SU-DHL-6 (cell line): ENCODE data around the gene PHC1.

ENCODE experiments used
- CTCF ChIP-seq: fragments of 200-600 bp; sonication (generic); IDR thresholded peaks from one replicate; pipeline ENCODE4 v1.5.1; 2017; ENCODE audit warnings: antibody characterized with exemption, mild to moderate bottlenecking, low read length, moderate library complexity; ENCODE audit not compliant: insufficient read depth, poor library complexity, severe bottlenecking
- EZH2phosphoT487 ChIP-seq: fragments of 200-600 bp; sonication (generic), shearing (Covaris generic); conservative IDR thresholded peaks from 2 replicates; pipeline ENCODE4 v1.6.1; 2018; ENCODE audit warnings: mild to moderate bottlenecking, antibody characterized with exemption, low read length, moderate library complexity, mixed read lengths

GRCh38 chr12:8987163-8987562, 72.9 kb downstream of the PHC1 start:
- no peak for TF ChIP-seq CTCF
- no peak for TF ChIP-seq EZH2phosphoT487
